GM21390 (cell line): ENCODE results near the gene MBNL2.
A peak's percentile ranks its signal among the peaks of the same experiment; 100 is the strongest.
"Not testable (repeated sequence)": the region's sequence is repeated elsewhere in the genome, so short reads cannot be mapped to it uniquely, and the experiment has no call there.

Source experiments
- ATAC-seq: cut with Tn5 transposase; IDR thresholded peaks from one replicate; pipeline ENCODE4 v1.9.1; 2021; ENCODE audit not compliant: unreplicated experiment

MBNL2 gene

DNA sequence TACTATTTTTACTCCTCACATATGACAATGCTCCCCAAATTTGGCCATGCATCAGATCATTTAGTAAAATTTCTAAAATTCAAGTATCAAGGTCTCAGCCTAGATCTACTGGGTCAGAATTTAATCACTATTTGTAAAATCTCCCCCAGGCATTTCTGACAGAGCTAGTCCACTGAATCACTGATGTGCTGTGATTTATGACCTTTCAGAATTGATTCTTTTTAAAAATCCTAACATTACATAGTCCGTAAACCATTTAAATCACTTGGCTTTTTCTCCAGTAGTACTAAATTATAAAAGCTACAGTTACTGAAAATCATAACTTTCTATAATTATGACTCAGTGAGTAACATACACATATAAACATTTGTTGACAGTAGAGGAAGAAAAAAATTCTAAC is 119.0 kb downstream of the MBNL2 start:
- ATAC-seq = no peak

DNA sequence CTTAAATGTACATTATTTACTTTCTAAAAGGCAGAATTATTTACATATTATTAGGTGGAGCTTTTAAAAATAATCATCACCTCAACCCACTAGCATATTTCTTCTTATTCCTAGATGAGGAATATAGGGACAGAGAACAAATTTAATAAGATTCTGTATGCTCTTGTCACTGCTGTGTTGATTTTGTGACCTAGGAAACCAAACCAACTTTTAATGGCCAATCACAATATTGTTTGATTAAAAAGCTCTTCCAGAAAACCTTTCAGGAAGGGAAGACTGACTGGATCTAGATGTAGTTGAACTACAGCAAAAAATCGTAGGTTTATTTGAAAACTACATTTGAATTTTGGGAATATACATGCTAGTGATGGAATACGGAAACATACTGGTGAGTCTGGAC is 120.0 kb downstream of the MBNL2 start:
- no peak for ATAC-seq

DNA sequence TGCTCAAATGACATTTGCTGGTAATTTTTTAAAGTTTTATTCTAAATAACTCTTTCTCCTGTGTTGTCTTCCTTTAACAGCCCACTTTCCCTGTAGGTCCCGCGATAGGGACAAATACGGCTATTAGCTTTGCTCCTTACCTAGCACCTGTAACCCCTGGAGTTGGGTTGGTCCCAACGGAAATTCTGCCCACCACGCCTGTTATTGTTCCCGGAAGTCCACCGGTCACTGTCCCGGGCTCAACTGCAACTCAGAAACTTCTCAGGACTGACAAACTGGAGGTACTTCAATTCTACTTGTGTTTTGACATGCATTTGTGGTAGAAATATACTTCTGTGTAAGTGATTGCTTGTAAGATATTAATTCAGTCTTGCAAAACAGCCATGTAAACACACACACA is 120.8 kb downstream of the MBNL2 start:
- ATAC-seq = no peak

DNA sequence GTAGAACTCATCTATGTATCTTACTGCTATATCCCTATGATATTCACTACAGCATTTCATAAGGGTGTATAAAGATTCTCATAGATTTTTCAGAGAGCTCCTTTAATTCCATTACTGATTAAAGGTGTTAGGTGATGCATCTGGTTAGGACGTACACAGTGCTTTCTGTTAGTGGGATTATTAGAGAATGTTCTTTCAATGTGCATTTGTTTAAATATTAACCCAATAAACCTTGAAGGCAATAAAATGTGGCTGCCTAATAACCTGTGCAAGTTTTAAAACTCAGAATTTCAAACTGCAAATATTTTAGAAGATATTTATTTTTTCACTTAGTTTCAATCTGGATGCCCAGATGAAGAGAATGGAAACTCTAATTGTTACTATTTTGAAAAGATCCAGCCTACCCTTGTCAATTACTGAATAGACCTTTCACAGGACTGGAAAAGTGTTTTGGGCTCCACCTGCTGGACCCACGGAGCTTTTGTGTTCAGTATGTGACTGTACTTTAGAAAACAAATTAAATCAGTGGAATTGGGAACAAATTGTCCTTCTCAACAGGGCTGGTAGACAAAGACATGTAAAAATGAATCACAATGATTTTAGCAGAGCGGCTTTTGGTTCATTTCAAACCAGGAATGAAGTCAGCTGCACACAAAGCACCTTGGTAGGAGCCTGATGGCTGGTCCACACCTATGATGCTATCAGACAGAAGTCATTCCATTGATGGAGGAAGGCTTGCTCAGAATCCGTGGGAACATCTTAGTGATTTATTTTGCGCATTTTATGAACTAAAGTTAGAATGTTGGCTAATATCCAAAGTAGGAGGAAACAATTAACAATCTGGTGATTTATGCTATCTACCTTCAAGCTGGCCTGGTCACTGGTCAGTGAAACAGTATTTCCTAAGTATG is 122.4 kb downstream of the MBNL2 start:
- peak; percentile 81 for ATAC-seq

DNA sequence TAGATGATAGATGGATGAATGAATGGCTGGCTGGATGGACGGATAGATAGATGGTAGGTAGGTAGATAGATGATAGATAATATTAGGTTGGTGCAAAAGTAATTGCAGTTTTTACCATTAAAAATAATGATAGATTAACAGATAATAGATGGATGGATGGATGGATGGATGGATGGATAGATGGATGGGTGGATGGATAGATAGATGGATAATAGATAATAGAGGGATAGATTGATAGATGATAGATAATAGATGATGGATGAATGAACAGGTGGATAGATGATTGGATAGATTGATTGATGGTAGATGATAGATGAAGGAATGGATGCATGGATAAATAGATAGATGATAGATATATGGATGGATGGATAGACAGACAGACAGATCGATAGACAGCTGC is 124.0 kb downstream of the MBNL2 start:
- no peak for ATAC-seq

DNA sequence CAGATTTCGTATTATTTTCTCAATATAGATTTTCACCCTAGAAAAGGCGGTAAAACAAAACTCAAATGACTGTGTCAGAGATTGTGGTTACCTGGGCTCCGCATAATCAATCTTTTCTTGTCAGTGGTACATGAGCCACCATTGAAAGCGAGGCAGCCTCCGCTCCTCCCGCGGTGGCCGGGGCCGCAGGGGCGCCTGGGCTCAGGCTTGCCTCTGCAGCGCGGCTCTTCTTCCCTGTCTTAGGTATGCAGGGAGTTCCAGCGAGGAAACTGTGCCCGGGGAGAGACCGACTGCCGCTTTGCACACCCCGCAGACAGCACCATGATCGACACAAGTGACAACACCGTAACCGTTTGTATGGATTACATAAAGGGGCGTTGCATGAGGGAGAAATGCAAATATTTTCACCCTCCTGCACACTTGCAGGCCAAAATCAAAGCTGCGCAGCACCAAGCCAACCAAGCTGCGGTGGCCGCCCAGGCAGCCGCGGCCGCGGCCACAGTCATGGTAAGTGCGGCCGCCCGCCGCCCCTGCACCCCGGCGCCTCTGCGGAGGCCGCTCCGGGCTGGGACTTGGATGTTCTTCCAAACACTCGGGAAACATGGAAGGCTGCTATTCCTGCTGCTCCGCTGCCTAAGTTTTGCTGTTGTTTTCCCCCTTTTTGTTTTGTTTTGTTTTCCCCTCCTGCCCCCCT is 124.6 kb downstream of the MBNL2 start:
- ATAC-seq = no peak

DNA sequence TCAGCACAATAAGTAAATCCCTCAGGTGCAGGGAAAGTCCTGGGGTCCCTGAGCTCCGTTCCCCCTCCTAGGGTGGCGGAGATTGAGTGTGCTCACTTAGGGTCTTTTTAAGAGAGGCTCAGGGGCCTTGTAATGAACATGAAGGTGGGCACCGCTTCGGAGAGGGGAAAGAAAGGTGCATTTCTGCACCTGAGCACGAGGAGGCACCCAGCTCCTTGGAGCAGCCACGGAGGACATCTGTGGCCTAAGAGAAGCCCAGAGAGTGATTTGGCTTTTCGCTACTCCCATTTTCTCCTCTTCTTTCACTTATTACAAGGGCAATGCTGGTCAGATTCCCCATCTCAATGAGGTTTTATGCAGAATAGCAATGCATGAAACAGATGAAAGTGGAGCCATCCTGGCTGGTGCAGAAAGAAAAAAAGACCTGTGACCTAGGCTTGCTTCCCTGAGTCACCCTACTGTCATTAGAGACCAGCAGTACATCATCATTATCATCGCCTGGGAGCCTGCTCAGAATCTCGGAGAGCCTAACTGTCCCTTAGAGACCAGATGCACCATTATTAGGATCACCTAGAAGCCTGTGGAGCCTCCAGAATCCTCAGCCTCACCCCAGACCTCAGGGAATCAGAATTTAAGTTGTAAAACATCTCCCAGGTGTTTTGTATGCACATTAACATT is 125.3 kb downstream of the MBNL2 start:
- ATAC-seq = no peak

DNA sequence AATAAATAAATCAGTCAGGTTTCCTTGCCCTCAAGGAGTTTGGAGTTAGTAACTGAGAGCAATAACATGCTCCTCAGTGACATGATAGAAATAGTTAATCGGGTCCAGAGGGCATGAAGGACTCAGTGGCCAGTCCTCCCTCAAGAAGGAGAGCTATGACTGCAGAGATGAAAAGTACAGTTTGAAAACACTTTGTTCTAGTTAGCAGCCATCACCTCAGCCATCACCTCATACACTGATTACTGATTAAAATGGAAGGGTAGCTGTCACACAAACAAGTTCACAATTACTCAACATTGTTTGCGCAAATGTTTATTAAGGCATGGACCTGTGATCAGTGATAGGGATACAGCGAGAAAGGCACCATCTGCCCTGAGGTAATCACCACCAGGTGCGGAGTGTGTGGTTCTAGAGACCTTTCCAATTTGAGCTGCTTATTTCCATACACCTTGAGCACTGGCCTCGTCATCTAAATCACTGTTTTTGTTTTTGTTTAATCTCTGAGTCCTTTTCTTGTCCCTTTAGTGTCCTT is 126.5 kb downstream of the MBNL2 start:
- no peak for ATAC-seq

DNA sequence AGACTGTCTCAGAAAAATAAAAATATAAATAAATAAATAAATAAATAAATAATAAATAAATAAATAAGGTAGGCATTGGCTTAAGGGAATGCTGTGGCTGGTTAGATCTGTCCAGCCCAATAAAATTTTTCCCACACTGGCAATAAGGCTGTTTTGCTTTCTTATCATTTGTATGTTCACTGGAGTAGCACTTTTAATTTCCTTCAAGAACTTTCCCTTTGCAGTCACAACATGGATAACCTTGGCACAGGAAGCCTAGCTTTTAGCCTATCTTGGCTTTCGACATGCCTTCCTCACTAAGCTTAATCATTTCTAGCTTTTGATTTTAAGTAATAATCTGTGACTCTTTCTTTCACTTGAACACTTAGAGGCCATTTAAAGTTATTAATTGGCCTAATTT is 129.9 kb downstream of the MBNL2 start:
- ATAC-seq = not testable (repeated sequence)

DNA sequence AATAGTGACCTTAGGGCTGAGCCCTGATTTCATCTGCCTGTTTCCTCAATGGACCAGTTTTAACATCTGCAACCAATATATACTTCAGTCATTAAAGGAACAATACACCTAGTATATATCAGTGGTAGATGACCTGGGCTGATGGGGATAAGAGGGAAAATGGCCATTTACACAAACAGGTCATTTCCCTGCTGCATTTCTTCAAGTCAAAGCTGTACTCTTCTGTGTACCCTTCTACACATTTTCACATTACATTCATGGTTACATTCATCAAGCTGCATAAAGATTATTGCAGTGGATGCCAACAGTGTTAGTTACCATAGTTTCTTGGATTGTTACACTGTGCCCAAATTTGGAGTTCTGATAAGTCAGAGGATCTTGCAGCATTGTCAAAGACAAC is 130.7 kb downstream of the MBNL2 start:
- ATAC-seq = no peak

DNA sequence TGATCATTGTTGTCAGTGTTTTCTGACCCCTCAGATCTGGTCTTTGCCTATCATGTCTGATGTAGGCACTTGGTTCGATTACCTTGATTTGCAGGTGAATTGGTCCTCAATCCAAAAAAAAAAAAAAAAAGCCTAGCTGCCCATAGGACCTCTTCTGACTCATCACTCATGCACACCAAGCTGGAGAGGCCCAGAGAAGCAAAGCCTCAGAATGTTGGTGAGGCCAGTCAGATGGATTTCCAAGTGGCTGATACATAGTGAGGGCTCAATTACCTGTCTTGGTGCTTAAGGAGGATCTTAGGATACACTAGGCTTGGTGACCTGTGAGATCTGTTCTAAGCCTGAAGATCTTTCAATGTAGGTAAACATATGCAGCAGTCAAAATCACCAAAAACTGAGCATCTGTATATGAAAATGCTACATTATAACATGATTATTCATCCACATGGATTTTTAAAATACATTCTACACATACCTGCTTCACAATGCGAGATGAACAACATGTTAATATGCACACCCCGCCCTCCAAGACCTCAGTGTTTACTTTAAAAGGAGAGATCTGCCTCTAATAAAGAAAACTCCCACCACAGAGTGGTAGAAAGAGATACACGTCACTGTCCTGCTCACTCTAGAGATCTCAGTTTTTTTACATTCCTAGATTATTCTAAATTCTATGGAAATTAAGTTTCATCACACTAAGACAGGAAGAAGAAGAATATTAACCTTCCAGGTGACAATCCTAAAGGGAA is 132.0 kb downstream of the MBNL2 start:
- no peak for ATAC-seq

DNA sequence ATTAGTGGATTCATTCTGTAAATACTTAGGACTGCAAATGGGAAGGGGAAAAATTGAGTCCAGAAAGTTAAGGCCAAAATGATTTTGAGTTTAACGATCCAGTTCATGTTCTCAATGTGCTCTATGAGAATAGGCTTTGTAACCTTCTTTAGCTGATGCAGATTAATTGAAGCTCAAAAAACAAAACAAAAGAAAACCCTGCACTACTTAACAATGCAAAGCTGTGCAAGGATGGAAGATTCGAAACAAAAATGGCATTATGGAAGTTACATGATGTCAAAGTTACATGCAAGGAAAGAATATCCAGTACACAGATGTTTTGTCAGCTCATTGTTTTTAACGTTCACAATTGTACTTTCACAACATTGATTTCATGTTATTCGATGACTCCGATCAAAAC is 132.7 kb downstream of the MBNL2 start:
- ATAC-seq = no peak

DNA sequence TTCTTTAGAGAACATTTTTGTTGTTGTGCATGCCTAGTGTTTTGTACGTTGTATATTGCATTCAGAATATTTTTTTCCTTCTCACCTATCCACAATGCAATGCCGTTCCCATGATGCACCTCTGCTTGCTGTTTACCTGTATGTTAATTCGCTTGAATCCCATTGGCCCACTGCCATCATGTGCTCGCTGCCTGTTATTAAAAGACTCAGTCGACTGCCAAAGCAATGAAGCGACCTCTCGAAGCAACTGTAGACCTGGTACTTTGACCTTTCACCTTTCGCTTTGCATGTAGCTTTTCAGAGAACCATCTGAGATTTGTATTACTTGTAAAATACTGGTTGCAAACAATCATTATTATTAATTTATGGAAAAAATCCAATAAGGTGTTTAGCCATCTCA is 134.5 kb downstream of the MBNL2 start:
- ATAC-seq = no peak

DNA sequence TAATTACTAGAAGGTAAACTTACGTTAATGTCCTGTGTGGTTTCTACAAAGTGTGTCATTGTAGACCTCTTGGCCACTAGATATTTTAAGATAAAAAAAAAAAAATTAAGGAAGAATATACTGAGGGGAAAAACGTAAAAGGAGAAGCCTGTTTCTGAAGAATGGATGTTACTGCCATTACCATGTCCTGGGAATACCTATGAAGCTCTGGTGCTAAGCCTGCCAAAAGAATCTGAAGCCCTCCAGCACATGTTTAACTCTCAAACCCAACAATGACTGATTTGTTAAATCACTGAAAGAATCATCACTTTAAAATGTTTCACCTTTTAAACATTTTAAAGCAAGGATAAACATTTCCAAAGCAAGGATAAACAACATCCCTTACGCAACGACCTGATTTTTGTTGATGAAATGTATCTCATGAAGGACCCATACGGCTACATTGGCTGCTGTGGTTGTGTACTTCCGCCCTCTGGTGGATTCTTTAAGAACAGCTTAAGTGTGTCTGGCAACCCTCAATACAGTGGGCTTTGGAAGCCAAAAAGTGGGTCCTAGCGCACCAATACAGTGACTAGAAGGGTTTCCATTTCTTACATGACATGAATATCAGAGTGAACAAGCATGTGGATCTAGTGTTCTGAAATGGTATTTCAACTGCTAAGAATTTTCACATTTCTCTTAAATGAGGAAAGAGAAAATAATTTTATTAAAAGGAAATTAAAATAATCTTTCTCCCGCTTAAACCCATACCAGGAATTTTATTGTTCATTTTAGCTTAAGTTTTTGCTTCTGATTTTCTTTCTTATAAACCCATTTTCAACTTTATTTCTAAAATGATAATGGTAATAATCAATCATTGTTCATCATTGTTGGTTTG is 137.3 kb downstream of the MBNL2 start:
- peak; percentile 96 for ATAC-seq

DNA sequence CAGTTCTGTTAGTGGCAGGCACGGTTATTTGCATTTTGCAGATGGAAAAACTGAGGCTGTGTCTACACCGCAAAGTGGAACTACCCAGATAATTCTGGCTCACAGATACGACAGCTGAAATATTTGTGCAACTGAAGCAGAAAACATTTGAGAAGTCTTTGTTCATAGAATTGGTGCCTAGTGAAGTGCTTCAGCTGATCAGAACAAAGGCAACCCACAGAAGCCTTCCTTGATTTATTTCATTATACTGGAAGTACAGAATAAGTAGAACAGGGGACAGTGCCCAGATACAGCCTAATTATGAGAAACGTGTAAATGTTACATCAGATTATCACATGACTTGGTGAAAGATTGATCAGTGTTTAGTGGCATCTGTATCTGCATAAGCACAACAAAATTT is 138.5 kb downstream of the MBNL2 start:
- ATAC-seq = no peak

DNA sequence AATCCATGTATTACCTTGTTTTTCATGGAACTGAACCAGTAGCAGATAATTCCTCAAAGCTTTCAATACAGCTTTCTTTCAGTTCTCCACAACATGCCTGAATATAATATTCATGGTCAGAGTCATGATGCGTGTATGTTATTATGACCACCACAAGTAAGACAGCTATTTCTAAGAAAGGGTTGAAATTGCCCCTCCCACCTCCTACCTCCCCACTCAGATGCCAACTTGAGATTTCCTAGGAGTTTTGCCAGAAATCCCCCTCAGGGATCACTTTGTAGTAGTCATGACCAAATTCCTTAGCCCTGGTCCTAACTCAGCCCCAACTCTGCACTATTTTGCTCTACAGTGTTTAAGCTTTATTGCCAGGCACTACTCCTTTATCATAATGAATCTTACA is 141.9 kb downstream of the MBNL2 start:
- ATAC-seq = no peak

DNA sequence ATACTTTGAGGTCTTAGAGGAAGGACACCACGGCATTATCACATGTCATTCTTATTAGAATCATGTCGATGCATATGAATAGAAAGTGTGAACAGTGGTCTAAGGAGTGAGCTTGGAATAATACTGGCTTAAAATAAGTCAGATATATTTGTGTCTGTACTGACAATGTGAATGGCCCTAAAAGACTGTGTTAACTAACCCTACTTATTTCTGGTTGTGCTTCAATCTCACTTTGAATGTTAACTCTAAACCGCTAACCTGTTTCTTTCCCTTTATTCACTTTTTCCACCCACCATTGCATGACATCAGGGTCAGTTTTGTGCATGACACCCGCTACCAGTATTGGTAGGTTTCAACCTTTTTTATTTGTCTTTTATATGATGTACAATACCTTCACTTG is 142.7 kb downstream of the MBNL2 start:
- no peak for ATAC-seq

DNA sequence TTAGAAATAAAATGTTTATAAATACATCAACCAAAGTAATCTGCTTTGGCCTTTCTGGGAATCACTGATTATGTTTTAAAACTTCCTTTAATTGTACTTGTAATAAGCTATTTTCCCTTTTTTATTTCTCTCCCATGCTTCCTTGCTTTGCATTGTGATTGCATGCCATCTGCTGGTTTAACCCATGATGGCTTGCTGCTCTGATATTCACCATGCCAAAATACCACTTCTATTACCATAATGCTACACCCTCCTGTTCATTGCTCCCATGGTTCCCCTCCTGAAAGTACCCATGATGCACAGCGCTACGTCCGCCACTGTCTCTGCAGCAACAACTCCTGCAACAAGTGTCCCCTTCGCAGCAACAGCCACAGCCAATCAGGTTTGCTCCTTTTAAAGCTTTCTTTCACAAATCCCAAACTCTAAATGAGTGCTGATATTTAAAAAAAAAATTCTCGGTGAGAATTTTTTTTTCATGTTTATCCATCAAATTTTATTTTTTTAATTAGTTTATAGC is 144.1 kb downstream of the MBNL2 start:
- no peak for ATAC-seq

DNA sequence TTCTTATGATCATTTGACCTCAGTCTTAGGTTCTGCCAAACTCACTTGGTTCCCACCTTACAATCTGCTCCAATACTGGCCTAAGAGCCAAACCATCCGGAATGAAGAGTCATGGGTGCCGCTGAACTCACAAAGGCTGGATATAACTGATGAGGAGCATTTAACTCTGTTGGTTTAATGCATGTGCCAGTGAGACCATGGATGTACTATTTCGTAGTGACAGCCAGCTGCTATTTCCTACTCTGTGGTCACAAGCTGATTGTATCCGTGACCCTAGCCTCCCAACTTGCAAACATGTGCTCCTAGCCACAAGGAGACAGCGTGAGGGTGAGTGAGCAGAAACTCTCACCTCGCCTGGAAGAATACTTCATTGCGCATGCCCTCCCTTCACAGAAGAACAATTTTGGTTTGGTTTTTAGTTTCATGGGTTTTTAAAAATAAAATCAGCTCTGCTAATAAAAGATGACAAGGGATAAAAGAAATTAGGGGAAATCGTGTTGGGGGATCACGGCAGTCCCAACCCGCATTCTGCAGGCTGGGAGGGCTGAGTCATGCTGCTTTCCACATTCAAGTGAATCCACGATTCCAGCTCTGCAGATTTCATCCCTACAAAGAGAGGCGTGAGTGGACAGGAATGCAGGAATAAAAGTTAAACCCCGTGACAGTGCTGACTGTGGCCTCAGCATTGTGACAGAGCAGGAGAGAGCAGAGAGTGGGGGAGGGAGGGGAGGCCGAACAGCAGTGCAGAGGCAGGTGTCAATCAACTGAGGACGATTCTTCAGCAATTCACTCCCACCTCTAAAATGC is 145.1 kb downstream of the MBNL2 start:
- no peak for ATAC-seq
